Smooth muscle cell of the brain vasculature (primary cell): ENCODE results near the gene KIF26B.

ENCODE experiments used
- DNase-seq: peaks from one replicate; pipeline ENCODE4 v3.0.0-alpha.2; 2012; ENCODE audit warnings: low read depth, low spot score

Gene KIF26B

DNA sequence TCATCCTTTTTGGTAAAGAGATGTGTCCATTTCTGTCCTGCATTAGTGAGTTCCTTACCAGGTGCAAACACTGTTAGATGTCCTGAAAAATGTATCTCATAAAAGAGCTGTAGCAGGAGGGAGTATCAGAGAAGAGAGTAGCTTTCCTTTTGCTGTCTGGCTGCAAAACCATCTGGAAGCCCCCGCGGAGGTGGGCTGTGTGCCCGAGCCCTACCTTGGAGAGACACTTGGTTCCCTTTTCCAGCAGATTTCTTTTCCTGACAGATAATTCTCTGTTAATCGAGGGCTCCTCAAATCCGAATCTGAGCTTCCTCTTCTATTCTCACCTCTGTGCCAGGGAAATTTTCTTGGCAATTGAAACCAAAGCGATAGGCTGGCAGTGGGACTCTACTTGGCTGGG, 53.0 kb downstream of the KIF26B start:
- DNase-seq, result no peak

DNA sequence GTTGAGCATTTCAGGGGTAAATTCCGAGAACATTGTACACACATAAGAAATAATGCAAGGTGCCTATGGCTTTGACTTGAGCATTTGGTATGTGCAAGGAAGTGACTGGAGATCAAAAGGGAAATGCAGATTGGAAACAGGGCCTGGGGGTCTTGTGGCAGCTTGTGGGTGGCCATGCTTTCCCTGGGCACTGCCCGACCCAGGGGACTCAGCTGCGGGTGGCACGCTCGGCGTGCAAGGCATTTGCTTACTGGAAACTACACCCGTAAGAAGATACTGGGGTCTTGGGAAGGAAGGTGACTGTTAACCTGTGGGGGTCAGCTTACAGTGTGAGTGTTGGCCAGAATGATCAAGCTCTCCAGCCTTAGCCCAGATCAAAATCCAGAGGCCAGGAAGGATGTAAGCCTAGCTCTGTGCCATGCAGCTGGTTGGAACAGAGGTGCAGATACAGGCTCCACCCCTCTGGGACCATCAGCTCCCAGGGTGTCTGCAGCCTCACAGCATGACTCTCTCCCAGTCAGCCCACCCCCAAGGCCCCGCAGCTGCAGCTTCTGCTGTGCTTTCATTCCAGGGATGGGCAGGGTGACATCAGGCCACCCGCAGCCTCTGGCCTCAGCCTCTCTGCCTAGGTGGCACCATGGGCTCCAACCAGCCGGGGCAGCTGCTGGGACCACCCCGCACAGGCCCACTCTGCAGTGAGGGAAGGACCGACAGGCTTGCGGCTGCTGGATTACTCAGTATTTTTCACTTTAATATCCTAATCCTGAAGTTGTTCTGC, 55.1 kb downstream of the KIF26B start:
- DNase-seq, result no peak

DNA sequence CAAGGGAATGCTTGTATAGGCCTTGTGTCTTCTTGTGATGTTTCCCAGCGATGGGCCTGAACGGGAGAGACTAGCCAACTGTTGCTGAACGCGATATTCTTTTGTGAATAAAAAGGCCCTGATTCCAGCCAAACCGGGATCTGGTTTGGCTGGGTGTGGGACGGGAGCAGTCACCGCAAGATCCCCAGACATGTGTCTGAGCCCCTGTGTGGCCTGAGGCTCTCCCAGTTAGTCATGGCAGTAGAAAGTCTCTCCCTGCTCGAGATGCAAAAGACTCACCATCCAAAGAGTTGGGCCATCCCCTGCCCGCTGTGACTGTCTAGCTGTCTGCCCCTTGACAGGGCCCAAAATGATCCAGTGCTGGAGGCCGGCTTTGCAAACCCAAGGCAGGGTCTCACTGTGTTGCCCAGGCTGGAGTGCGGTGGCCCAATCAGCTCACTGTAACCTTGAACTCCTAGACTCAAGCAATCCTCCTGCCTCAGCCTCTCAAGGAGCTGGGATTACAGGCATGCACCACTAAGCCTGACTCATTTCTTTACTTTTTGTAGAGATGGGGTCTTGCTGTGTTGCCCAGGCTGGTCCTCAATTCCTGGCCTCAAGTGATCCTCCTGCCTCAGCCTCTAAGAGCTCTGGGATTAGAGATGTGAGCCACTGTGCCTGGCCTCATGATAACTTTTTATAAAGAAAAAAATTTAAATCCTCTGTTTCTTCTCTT, 56.4 kb downstream of the KIF26B start:
- no peak for DNase-seq

DNA sequence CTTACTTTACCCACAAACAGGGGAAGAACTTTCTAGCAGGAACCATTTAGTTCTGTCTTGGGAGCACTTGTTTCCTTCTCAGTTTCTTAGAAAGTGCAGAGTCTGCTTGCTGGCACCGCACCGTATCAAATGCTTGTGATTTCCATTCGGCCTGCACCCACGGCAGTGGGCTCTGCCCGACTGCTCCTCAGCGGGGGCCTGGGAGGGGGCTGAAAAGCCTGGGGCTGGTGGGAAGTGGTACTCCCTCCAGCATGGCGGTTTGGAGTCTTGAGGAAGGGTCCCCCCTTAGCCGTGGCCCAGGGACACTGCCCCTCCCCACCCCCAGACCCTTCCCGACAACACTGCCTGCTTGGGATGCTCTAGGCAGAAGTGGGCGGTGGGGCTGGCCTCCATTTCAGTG, 57.0 kb downstream of the KIF26B start:
- DNase-seq, result no peak

DNA sequence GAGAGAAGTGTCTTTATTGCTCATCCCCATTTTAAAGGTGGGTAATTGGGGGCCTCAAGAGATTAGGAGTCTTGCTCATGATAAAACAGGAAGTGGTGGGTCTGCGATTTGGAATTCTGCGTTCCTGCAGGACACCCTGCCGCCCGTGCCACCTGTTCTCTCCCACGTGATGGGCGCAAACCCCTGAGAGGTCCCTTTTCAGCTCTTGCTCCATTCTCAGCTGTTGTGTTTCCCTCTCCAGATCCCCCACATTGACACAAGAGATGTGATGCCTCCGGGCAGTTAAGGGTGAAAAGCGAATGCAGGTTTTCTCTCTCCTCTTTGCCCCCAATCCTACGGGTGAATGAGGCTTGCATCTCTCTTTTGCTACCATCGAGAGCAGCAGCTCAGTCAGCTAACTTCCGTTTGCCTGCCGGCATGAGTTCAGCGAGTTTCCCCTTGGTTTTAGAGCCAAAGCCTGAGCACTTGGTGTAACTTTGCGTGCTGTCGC, 57.5 kb downstream of the KIF26B start:
- no peak for DNase-seq

DNA sequence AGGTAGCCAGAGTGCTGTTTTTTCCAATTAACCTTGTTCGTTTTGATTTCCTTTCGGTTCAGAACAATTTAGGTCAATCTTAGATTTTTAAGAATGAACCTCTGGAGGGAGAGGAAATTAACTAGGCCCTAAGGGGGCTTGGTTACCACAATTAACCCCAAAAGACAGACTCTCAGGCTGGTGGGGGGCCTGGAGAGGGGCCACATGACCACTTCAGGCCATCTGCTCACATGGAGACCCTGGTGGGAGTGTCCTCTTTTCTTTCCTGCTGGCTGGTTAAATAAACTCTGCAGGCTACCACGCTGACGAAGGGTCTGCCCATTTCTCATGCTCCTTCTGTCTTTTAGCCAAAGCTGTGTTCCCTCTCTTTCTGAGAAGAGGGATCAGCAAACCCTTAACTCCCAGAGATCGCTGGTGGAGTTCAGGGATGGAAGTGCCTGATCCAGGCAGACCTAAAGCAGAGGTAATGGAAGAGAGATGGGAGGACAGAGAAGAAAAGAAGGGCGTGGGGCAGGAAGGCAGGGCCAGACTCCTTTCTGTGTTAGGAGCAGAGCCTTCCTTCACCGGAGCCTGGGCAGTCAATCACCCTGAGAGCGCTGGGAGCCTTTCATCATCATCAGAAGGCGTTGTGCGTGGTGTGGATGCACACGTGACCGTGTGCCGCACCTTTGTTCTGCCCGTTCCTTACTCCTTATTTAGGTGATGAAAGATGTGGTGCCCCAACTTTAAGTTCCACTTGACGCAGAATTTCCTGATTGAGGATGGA, 58.5 kb downstream of the KIF26B start:
- DNase-seq, result no peak

DNA sequence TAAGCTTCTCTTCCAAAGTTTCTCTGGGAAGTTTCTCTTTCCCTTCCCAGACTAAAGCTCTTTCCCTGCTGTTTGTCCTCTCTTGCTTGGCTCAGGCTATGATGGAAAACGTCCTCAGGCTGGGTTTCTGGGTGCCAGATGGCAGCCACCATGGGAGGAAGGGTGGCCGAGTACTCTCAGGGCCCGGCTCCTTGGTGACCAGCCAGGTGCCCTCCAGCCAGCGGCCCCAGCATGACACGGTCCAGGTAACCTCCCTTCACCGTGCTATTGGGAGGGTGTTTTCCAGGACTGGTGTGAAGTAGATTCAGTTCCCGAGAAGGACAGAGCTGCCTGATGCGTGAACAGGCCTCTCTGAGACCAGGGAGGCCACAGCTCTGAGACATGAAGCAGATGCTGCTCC, 60.3 kb downstream of the KIF26B start:
- no peak for DNase-seq

DNA sequence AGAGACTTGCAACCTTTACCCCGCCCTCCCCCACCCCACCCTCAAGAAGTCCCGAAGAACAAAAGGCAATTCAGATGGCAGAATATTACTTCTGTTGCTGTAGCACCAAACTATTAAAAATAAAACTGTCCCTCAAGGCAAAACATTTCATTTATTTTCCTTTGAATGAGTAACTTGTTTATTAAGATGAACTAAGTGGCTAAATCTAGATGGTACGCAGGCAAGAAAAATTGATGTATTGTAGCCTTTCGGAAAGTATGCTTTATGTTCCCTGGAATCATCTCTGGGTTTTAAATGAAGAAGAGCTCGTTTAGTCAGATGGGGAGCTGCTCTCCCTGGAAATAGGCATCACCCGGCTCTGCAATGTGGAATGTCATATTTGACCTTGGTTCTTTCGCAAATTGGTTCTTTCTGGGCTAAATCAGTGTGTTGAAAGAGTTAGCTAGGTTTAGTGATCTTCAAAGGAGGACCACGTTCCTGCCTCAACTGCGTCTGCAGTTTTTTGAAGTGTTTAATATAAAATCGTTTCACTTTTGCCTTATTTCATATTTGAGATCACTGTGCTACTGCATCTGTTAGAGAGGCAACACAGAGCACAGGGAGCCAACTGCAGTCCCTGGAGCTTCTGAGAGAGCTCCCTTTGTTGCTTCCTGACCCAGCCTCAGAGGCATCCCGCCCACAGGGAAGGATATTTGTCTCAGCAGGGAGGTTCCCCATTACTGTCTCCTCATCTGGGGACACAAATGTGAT, 61.8 kb downstream of the KIF26B start:
- DNase-seq, result no peak

DNA sequence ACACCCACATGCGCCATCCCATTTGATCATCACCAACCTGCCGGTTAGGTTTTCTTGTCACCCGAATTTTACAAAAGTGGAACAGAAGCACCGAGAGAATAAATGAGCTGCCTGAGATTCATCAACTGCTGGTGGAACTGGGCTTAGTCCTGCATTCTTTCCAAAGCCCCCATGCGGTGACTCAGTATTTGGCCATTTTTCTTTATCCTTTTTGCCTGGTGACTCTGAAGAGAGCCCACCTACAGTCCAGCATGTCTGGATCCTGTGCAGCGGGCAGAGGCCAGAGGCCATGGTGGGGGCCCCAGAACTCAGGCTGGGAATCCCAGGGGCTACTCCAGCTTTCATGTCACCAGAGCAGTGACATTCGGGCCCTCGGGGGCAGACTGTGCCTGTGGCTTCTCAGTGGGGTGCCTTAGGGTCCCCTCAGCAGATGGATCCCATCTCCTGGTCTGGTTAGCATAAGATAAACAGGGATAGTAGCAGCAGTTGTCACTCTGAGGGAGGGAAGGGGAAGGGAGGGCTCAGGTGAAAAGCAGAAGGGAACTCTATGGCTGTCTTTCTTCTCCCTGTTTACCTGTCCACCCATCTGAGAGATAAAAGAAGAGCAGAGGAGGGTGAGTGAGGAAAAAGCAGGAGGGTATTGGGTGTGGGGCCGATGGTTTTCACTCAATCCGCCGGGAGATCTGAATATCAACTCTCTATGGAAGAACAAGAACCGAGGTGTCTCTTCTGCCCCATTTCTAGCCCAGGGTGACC, 63.2 kb downstream of the KIF26B start:
- no peak for DNase-seq

DNA sequence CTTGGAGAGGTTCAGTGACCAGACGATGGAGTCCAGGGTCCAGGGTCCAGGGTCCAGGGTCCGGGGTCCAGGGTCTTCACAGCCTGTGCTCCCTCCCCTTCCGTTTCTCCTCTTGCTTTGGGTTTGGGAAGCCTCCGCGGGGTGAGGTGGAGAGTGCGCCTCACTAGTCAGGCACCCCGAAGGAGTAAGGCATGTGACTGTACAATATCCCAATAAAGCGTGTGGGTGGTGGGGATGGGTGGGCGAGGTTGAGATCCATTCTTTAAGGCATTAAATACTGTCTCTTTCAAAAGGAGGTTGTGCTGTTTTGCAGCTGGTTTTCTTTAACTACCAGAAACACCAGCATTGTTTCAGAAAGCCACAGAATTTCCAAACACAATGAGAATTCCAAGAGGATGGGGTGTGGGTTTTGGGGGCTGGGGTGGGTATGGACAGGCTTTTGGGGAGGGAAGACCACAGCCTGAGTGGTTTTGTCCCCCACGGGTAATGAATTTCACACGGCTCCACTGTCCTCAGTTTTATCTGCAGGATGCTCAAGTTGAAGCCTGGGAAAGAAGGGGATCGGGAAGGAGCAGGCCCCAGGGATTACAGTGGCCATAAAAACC, 65.7 kb downstream of the KIF26B start:
- no peak for DNase-seq

DNA sequence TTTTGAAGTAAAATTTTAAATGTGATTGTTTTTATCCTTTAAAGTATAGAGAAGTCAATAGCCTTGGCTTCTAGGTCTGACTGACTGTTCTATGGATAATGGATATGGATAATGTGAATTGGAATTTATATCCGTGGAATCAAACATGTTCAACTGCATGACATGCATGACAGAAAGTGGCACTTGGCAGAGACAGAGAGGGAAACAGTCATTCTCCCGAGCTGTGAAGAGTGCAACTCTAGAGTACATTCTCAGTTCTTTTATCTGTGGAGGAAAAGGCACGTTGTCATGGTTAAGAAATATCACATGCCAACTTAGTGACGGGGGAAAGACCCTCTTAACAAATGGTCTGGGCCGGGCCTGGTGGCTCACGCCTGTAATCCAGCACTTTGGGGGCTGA, 67.0 kb downstream of the KIF26B start:
- DNase-seq, result no peak

DNA sequence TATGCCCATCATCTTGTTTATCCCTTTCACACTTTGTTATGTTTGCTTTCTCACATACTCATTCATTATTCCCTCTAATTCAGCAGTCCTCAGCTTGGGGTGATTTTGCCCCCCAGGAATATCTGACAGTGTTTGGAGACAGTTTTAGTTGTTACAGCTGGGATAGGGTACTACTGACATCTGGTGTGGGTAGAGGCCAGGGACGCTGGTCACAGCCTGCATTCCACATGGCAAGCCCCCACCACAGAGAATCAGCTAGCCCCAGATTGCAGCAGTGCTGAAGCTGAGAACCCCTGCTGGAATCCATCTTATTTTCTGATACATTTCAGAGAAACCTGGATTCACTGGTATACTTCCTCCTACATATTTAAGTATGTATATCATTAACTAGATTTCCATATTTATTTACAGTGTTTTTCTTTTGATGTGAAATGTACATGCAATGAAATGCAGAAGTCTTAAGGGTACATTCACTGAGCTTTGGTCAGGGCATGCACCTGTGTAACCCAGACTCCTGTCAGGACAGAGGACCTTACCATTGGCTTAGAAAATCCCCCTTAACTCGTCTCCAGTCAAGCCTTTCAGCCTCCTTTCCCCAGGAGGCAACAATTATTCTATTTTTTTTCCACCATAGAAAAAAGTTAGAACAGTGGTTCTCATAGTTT, 68.3 kb downstream of the KIF26B start:
- DNase-seq, result no peak

DNA sequence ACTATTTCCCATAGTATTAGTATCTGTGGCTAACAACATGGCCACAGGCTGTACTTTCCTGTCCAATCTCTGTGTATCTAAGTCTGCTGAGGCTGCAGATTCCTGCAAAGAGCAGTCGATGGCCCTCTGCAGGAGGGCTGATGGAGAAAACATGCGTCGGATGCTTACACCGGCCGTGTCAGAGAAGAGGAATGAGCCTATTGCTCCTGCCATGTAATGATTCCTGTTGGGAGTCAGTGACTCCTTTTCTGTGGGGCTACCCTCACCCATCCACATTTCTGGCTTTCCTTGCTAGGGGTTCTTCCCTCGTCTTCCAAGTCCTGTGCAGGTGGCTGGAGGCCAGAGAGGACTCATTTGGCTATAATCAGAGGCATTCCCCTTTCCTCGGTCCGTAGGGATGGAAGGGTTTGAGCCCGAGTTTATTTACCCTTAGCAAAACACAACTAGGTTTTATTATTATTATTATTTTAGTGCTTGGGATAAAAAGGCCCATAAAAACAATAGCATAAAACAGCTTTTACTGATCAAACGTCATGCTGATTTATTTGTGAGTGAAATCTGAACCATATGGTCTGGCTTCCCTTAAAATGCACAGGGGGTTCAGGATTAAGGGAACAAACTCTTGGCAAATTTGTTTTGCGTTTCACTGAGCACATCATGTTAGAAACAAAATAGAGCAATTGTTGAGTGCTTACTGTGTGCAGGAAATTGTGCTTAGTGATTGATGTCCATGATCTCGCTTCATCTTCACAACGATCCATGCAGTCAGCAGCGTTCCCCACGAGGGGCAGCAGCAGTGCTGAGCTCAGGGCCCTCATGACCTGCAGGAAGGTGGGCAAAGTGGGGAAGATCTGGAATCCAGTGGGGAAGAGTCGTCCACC, 70.8 kb downstream of the KIF26B start:
- peak; percentile 66 for DNase-seq

DNA sequence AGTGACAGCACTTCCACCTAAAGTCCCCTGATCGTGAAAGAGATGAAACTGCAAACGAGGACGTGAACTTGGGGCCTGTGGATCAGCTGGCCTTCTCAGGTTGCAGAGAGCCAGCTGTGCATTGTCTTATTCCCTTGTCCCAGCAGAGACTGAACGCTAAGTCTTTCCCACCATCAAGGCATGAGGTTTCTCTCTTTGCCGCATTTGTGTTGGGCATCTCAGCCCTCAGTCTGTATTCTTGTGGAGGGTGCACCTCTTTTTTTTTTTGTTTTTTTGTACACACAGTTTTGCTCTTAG, 71.4 kb downstream of the KIF26B start:
- DNase-seq, result no peak

DNA sequence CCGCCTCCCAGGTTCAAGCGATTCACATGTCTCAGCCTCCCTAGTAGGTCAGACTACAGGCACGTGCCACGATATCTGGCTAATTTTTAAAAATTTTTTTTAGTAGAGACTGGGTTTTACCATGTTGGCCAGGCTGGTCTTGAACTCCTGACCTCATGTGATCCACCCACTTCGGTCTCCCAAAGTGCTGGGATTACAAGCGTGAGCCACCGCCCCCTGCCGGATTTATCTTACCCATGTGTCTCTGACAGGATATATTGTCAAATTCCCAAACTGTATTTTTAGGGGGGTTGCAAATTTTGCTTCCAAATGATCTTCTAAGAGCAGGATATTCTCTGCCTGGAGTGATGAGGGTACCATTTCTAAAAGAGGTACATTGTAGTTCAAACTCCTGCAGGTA, 74.3 kb downstream of the KIF26B start:
- DNase-seq, result no peak

DNA sequence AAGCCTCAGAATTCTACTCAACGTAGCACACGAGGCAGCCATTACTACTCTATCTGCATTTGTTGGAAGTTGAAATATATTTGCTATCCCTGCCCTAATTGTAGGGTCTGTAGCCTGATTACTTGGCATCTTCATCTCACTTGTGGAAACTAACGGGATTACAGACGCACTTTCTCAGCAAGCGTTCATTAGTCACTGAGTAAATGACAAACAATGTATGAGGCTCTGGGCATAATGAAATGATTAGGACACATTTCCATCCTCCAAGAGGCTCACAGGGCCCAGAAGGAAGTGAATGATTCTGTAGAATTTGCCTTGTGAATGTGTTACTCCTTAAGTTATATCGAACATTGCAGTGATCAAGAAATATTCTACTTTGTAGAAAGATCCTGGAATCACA, 78.1 kb downstream of the KIF26B start:
- DNase-seq, result no peak

DNA sequence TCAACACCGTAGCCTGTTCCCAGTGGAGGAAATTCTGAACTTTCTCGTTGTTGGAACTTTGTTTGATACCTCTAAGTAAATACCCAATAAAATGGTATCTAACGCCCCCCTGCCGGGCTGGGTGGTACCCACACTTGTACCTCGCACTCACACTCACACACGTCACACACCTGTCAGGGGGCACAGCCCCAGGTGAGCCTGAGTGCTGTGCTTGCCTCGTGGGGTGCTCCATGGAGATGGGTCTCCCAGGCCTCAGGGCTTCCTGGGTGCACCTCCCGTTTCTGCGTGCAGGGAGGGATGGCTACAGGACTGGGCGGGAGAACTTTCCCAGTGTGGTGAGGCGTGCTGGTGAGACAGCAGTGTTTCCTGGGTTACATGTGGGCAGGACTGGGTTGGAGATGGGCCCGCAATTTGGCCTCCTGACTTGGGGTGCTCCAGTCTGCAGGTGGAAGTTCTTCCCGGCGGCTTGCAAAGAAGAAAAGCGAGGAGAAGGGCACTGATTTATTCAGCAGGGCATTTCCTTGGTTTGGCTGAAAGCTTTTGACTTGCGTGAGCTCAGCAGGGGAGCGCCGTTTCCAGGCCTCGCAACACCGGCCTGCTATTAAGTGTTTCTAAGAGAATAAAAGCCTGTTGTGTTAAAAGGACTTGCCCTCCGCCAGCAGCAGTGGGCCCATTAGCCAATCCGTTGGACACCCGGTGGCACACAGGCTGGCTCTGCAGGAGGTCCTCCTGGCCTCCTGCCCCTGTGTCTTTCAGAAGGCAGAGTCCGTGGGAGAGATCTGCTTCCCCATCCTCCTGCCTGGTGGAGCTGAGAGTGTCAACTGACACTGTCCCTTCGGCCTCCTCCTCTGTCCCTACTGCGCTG, 79.7 kb downstream of the KIF26B start:
- DNase-seq, result peak; percentile 18

DNA sequence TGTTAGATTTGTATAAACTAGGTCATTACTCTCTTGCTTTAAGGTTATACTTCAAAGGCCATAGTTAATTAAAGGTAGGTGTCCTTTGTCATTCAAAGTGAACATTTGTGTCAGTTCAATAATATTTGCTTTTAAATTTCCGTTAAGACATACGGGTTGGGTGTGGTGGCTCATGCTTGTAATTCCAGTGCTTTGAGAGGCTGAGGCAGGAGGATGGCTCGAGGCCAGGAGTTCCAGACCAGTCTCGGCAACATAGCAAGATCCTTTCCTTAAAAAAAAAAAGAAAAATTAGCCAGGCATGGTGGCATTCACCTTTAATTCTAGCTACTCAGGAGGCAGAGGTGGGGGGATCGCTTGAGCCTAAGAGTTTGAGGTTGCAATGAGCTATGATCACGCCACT, 80.4 kb downstream of the KIF26B start:
- no peak for DNase-seq
